Smooth muscle cell of trachea (primary cell): ENCODE data around the gene PIAS1. TPM values are rescaled to one million over a fixed set of nuclear protein-coding genes. Genes with fewer than 3 reads are reported as not detected.

ENCODE experiments used
- total RNA-seq: library from RNA; depleted of rRNA; stranded (reverse); fragments of >200 nt; gene quantifications from 2 replicates; pipeline ENCODE4 v1.2.1, GENCODE V29; 2014

Gene PIAS1
- total RNA-seq = 15.1 and 20.8 TPM in 2 replicates

DNA sequence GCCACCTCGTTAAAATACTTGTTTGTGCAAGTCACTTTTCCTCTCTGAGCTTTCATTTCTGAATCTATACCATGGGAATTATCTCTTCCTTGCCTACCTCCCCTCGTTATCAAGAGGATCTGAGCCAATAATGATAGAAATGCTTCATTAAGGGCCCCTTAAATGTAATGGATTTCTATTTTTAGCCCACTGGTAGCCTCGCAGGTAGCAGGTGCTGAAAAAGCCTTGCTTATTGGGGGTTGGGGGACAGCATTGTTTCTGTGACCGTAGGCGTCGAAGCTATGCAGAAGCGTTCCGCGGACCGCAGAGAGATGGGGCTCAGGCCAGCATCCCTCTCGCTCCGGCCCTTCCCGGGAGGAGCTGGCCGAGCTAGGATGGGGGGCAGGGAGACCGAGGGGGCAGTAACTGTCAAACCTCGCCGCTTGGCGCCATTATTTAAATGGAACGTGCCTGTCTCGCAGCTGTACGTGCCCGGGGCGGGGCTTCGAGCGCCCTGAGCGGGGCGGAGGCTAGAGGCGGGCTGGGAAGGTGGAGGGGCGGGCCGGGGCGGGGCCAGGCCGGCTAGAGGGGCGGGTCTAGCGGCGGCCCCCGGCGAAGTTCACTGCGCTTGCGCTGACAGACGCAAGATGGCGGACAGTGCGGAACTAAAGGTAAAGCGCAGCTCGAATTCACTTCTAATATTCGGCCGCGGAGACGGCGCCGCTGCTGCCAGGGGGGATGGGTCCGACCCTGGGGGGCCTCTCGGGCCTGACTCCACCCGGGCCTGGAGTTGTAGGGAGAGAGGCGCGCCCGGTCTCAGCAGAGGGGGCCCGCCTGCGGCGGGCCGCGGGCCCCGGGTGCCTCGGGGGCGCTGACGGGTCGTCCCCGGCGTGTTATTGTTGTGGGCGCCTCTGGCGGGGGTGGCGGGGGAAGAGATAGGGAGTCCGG is at the start of gene PIAS1:
Gene PIAS1 (plus strand): TSS at position 615 of the 927 bp plus-strand sequence. CDS start 12 bp downstream, at position 627.

DNA sequence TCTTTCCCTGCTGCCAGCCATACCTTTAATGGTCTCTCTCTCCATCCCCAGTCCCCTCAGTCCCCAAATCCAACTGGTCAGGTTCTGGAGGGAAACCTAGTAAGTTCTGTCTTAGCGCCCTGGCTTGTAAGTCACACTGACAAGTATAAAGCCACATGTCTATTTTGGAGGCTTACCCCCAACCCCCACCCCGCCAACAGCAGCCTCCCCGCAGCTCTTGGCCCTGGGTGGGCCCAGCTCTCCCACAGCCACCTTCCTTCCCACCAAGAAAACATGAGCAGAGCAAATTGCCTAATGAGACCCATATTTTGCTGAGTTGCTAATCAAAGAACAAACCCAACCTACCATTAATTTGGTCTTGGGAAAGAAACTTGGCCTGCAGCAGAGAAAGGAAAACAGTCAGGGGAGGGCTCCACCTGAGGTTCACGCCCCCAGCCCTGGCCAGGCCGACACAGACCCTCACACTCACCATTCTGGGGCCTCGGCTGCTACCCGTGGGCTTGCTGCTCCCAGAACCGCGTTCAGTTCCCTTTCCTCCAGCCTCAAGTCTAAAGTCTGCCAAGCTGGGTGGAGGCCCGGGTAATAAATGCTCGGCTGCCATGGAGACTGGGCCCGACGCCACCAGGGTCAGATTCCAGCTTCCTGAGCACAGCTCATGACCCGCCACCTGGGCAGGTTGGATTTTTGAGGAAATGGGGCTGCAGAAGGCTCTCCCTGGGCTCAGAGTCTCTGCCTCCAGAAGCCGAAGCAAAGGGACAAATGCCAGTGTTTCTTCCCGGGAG is 150.9 kb downstream of the PIAS1 start, which contains the start of gene CALML4:
Gene CALML4 (minus strand): TSS at position 557 of the 782 bp plus-strand sequence. CDS start 85 bp downstream, at position 472.

DNA sequence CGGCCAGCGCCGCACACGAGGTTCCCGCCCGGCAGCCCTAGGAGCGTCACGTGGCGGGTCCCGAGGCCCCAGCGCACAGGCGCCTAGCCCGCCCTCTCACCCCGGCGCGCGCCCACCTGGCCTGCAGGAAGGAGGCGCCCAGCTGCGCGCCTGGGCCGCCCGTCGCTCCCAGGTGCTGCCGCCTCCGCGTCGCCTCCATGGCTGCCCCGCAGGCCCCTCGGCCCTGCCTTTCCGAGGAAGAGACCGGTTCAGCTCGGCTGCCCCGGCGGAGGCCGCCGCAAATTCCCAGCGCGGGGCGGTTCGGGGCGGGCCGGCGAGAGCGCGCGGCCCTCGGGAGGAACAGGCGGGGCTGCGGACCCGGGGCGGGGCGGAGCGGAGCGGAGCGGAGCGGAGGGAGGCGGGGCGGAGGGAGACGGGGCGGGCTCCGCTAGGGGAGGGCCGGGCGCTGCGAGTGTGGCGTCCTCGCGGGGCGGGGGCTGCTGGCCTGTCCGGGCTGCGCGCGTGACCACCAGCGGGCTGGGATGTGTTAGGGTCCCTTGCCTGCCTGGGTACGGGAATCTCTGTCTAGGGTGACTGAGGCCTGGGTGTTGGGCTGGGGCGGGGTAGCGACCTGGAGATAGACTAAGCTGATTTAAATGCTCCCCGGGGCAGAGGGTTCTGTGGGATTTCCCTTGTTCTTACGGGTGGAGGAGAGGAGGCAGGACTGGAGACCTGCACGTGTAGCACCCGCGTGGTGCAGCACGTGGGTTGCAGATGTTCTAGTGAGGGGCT is 175.5 kb downstream of the PIAS1 start, which contains the start of gene CLN6:
Gene CLN6 (minus strand): TSS at position 343 of the 771 bp plus-strand sequence. CDS start 144 bp downstream, at position 199.

Other genes with a start within 250 kb of the PIAS1 start
- gene SKOR1, start 228.8 kb upstream of the PIAS1 start, total RNA-seq = 0.15 and 0.17 TPM in 2 replicates
- gene RNU6-1, start 214.3 kb upstream of the PIAS1 start, total RNA-seq = not detected in 2 replicates
- gene CALML4, start 151.0 kb downstream of the PIAS1 start, total RNA-seq = 0.50 and 3.6 TPM in 2 replicates
- gene CLN6, start 175.4 kb downstream of the PIAS1 start, total RNA-seq = 6.6 and 10.5 TPM in 2 replicates
- 41.6 and 51.3 TPM in 2 replicates for gene FEM1B, start 223.4 kb downstream of the PIAS1 start, total RNA-seq